GM23338 (cell line): ENCODE measurements around the gene HTR4. TPM values are rescaled to one million over a fixed set of nuclear protein-coding genes. Genes with fewer than 3 reads are reported as not detected.

Experiments used
- ATAC-seq: fragments of 200-7000 bp; cut with Tn5 transposase; 3 replicates; pipeline ENCODE4 v1.9.1; 2020
- DNase-seq: peaks from one replicate; pipeline ENCODE4 v3.0.0-alpha.2; 2015; ENCODE audit warnings: low spot score
- H2AFZ ChIP-seq: fragments of 200-600 bp; sonication (generic); 2 replicates; pipeline ENCODE4 v1.8.0; 2016; ENCODE audit warnings: antibody characterized with exemption, mild to moderate bottlenecking, moderate library complexity
- H3F3A ChIP-seq: fragments of 200-600 bp; sonication (generic); replicated peaks from 2 replicates; pipeline ENCODE4 v1.8.0; 2017; ENCODE audit warnings: antibody characterized with exemption, mixed run types, low read depth
- H3K27ac ChIP-seq: fragments of 200-600 bp; sonication (generic); 2 replicates; pipeline ENCODE4 v1.6.1; 2016; ENCODE audit warnings: low read depth
- H3K27me3 ChIP-seq: fragments of 200-600 bp; sonication (generic); 2 replicates; pipeline ENCODE4 v1.8.0; 2016; ENCODE audit warnings: mild to moderate bottlenecking, mixed run types, moderate library complexity; ENCODE audit not compliant: insufficient read depth
- H3K36me3 ChIP-seq: fragments of 200-600 bp; sonication (generic); 2 replicates; pipeline ENCODE4 v1.8.0; 2016; ENCODE audit warnings: mild to moderate bottlenecking; ENCODE audit not compliant: insufficient read depth
- H3K4me1 ChIP-seq: fragments of 200-600 bp; sonication (generic); 2 replicates; pipeline ENCODE4 v1.8.0; 2016; ENCODE audit warnings: mild to moderate bottlenecking, moderate library complexity; ENCODE audit not compliant: insufficient read depth
- H3K4me2 ChIP-seq: fragments of 200-600 bp; sonication (generic); 2 replicates; pipeline ENCODE4 v1.7.1; 2017; ENCODE audit warnings: mixed run types
- H3K4me3 ChIP-seq: fragments of 200-600 bp; sonication (generic); 2 replicates; pipeline ENCODE4 v1.6.1; 2016; ENCODE audit warnings: mixed run types
- H3K79me2 ChIP-seq: fragments of 200-600 bp; sonication (generic); replicated peaks from 2 replicates; pipeline ENCODE4 v1.8.0; 2017; ENCODE audit warnings: mild to moderate bottlenecking; ENCODE audit not compliant: insufficient read depth
- H3K9me2 ChIP-seq: fragments of 200-600 bp; sonication (generic); 2 replicates; pipeline ENCODE4 v1.8.0; 2017; ENCODE audit not compliant: insufficient read depth
- H4K20me1 ChIP-seq: fragments of 200-600 bp; sonication (generic); replicated peaks from 2 replicates; pipeline ENCODE4 v1.8.0; 2017; ENCODE audit warnings: mild to moderate bottlenecking; ENCODE audit not compliant: insufficient read depth
- H3K27ac Mint-ChIP-seq: 2 replicates; pipeline ENCODE4 v1.8.0; 2020; ENCODE audit warnings: inconsistent platforms, mild to moderate bottlenecking, moderate library complexity, mixed read lengths
- H3K27me3 Mint-ChIP-seq: 3 replicates; pipeline ENCODE4 v1.8.0; 2022; ENCODE audit warnings: low read depth, mild to moderate bottlenecking, moderate library complexity, mixed read lengths, inconsistent platforms; ENCODE audit not compliant: insufficient read depth, poor library complexity
- H3K36me3 Mint-ChIP-seq: 3 replicates; pipeline ENCODE4 v1.8.0; 2021; ENCODE audit warnings: low read depth, mild to moderate bottlenecking, inconsistent platforms, moderate library complexity, mixed read lengths
- H3K4me1 Mint-ChIP-seq: 3 replicates; pipeline ENCODE4 v1.8.0; 2020; ENCODE audit warnings: mild to moderate bottlenecking, inconsistent platforms, mixed read lengths
- H3K4me3 Mint-ChIP-seq: 3 replicates; pipeline ENCODE4 v1.8.0; 2021; ENCODE audit warnings: moderate library complexity, mild to moderate bottlenecking, inconsistent platforms, mixed read lengths
- H3K9me3 Mint-ChIP-seq: 3 replicates; pipeline ENCODE4 v1.8.0; 2020; ENCODE audit warnings: moderate library complexity, mild to moderate bottlenecking, inconsistent platforms, mixed read lengths
- CREB1 ChIP-seq: fragments of 250-450 bp; sonication (Bioruptor Pico); IDR thresholded peaks from 2 replicates; pipeline ENCODE4 v1.5.0; 2020; ENCODE audit warnings: low read depth, mild to moderate bottlenecking, moderate library complexity
- REST ChIP-seq: IDR thresholded peaks from one replicate; pipeline ENCODE4 v1.6.1; 2018; ENCODE audit warnings: antibody characterized with exemption; ENCODE audit not compliant: unreplicated experiment
- ZNF462 ChIP-seq: fragments of 250-450 bp; sonication (Bioruptor Pico); IDR thresholded peaks from 2 replicates; pipeline ENCODE4 v1.5.0; 2020; ENCODE audit warnings: mild to moderate bottlenecking, moderate library complexity
- polyA plus RNA-seq: library from polyadenylated mRNA; unstranded; fragments of >200 nt; fragmentation: Nextera tagmentation; extraction: Ambion mirVana; gene quantifications from 2 replicates; pipeline ENCODE4 v1.2.1, GENCODE V29; 2016
- total RNA-seq: library from RNA; depleted of rRNA; stranded (reverse); fragments of >200 nt; shearing (Covaris generic); gene quantifications from 2 replicates; pipeline ENCODE4 v1.2.3, GENCODE V29; 2014

HTR4 gene
- total and polyA plus RNA-seq, 2 experiments from 2014 or later = 0.10 TPM; not detected in 1

- ATAC-seq (no peak), DNase-seq (no peak)
- H4K20me1 ChIP-seq = no peaks in the 10 kb centered on the region
- H3K4me1 ChIP-seq = no peaks in the 10 kb centered on the region
- Mint-ChIP-seq H3K4me3 (no peak overlapping the region), H3K36me3 (no peaks in the 10 kb centered on the region), H3K9me3 (no peaks in the 10 kb centered on the region), H3K27ac (no peak overlapping the region), H3K4me1 (peaks cover 8% of the 10 kb centered on the region), H3K27me3 (no peaks in the 10 kb centered on the region)
- H3K9me2 ChIP-seq = no peaks in the 10 kb centered on the region
- H3K79me2 ChIP-seq = no peaks in the 10 kb centered on the region
- H3K4me2 ChIP-seq = no peak overlapping the region
- H3K4me3 ChIP-seq = no peak overlapping the region
- no peaks in the 10 kb centered on the region for H3F3A ChIP-seq
- H3K27ac ChIP-seq = no peak overlapping the region
- TF ChIP-seq ZNF462 (no peak), REST (no peak), CREB1 (CRISPR knock-in tag) (no peak)
- H3K36me3 ChIP-seq = no peaks in the 10 kb centered on the region
- H3K27me3 ChIP-seq = no peaks in the 10 kb centered on the region
- H2AFZ ChIP-seq = no peak overlapping the region
Observed at GRCh38 chr5:148583421-148583965, 70.8 kb downstream of the HTR4 start.
